H1 (cell line): ENCODE results near the gene ZC2HC1C. TPM values are rescaled to one million over a fixed set of nuclear protein-coding genes. Genes with fewer than 3 reads are reported as not detected.

Experiments used
- CREB1 ChIP-seq: IDR thresholded peaks from 2 replicates; pipeline ENCODE4 v1.6.1; 2012; ENCODE audit warnings: inconsistent platforms
- GTF2F1 ChIP-seq: IDR thresholded peaks from 2 replicates; pipeline ENCODE4 v1.6.1; 2012; ENCODE audit warnings: low read depth, low read length, improper control_type of control experiment, borderline replicate concordance
- MAFK ChIP-seq: IDR thresholded peaks from 2 replicates; pipeline ENCODE4 v1.6.1; 2012; ENCODE audit warnings: low read depth, mild to moderate bottlenecking, improper control_type of control experiment, low read length
- SIN3A ChIP-seq, 2 experiments: IDR thresholded peaks in 1 of 2; conservative IDR thresholded peaks in 1 of 2; 2 replicates each; pipeline ENCODE4 v1.6.1; 2011 to 2012; ENCODE audit warnings: low read length in 2 of 2, improper control_type of control experiment in 1 of 2, low read depth in 1 of 2, mild to moderate bottlenecking in 1 of 2
- polyA plus RNA-seq, 7 experiments: library from polyadenylated mRNA; depleted of rRNA in 3 of 7; stranded (reverse) in 5 of 7; unstranded in 2 of 7; fragments of >200 nt in 5 of 7; fragments of 200-250 nt in 2 of 7; gene quantifications; 1 replicate in 5 of 7; 2 replicates in 1 of 7; 4 replicates in 1 of 7; pipeline versions ENCODE4 v1.2.1 to v1.2.3, GENCODE V29; 2011 to 2013; ENCODE audit warnings: missing spikeins in 2 of 7, mixed read lengths in 2 of 7
- total RNA-seq: library from RNA; stranded (reverse); fragmentation: NEBNext Ultra II Directional; extraction: Animal tissue kit (Norgen Biotek cat#: 25700); gene quantifications from 2 replicates; pipeline ENCODE4 v1.2.1, GENCODE V29; 2021

Gene ZC2HC1C
- total and polyA plus RNA-seq, 2 of the 8 experiments (the other 6 are each of a cell fraction or from before 2014, with no cell fraction given) = 0.57 to 1.2 TPM

GRCh38 chr14:75053396-75054291 lies 15.8 kb upstream of the ZC2HC1C start (continued):
- TF ChIP-seq GTF2F1 (no peak), MAFK (no peak), CREB1 (no peak), SIN3A (conservative IDR thresholded peaks at IDR 0.05 in 1 of 2, IDR thresholded peaks at IDR 0.05 in 1 of 2; ENCODE audit: low read depth in 1 of 2, low read length in 2 of 2) (no peak)
